DLD1 (cell line): ENCODE measurements around the gene ACCSL.

Experiments used
- in situ Hi-C: cut with HindIII; loops from 2 replicates; pipeline ENCODE4 v1.10.0; 2017; ENCODE audit warnings: low sequenced_read_pairs

ACCSL gene

DNA sequence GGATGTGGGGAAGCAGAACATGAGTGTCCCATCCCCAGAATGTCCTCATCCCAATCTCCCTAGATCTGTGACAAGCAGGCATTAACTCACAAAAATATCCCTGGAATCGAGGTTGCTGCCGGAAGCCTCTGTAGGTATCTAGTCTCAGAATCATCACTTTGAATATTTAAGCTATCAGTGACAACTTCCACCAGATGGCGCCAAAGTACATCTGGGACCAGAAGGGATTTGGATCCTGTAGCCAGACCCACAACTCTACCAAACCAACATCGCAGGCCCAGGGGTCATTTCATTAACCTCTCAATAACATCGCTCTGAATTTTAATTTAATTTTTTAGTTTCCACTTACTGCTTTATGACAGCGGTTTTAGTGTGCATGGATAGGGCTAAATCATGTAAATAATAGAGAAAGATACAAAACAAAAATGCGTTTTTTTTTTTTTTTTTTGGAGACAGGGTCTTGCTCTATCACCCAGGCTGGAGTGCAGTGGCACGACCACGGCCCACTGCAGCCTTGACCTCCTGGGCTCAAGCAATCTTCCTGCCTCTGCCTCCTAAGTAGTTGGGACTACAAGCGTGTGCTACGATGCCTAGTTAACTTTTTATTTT, 46.6 kb downstream of the ACCSL start:
- in situ Hi-C loops = no loop called here

- in situ Hi-C loops = no loop called here
Measured at GRCh38 chr11:44095506-44096359, 48.0 kb downstream of the ACCSL start, which contains the start of gene EXT2. TSS of gene EXT2 (plus strand) at chr11:44095678. CDS start at chr11:44107713, 12,035 bp downstream.

DNA sequence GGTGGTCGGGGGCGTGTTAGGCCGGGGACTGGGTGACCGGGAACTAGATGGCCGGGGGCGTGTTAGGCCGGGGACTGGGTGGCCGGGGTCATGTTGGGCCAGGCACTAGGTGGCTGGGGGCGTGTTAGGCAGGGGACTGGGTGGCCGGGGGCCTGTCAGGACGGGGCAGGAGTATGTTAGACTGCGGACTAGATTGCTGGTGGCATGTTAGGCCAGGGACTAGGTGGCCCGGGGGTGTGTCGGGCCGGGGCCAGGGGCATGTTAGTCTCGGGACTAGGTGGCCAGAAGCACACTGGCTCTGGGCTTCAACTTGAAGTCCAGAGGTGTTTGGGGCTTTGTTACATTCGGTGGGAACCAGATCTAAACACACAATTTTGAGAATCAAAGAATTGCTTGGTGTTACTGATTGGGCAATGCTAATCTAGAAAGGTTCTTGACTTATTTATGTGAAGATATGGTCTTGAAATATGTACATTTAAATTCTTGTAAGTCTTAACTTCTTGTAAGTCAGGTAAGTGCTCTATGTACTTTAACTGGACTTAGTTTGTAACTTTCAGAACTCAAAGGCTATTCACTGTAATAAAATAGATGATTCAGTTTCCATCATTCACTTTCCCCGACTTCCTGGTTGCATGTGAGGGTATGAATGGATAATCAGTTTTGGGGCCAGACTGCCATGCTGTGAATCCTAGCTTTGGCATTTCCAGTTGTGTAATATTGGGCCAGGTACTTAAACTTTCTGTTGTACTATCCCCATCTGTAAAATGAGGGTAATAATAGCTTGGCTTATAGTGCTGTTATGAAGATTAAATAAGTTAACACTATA, 48.8 kb downstream of the ACCSL start:
- in situ Hi-C loops = no loop called here

DNA sequence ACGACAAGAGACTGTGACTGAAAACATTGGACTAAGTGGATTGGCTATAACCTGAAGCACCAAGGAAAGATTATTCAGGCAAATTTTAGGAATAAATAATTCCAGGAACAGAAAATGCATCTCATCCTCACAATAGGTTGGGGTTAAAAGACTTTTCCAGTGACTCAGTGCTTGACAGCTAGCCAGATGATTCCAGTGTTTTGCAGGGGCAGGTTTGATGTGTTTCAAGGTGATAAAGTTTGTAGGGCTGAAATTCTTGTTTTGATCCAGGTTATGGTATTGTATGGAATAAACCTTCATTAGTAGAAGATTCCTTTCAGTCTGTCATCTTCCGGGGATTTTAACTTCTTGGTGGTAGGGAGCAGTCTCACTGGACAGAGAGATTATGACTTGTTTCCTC, 50.0 kb downstream of the ACCSL start:
- in situ Hi-C loops = no loop called here

GRCh38 chr11:44101098-44101497, 53.3 kb downstream of the ACCSL start:
- in situ Hi-C loops = loop anchor here (25.0 kb wide), 1 partner anchor 436 kb away; no protein-coding TSS in a partner anchor

DNA sequence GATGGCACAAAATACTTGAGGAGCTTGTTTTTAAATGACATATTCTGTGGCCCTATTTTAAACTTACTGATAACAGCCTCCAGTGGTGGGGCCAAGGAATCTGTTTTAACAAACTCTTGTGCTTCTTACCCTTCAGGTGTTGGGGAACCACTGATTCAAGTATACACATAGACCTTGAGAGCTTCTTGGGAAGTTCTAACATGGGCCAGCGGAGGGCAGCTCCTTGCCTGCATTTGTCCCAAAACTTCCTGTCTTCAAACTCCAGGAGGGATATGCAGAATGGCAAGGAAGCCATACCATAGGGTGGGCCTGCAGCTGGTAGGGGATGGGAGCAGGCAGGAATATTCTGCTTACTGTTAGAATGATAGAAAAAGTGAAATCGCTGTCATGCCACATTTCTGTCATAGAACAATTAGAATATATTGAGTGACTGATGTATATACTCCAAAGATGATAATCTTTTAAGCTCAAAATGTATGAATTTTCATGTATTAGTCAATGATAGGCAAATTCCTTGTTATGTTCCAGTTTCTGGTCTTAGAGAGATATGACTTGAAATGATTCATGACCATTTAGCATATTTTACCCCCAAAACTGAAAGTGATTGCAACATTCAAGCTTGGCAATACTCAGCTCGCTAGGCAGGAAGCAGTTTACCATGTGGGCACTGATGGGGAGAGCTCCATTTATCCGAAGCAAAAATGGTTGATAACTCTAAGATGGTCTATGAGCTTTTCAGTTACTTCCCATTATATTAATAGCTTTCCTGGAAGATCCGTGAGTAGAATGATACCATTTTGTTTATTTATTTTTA, 56.9 kb downstream of the ACCSL start:
- in situ Hi-C loops = loop anchor here (25.0 kb wide), 1 partner anchor 433 kb away; no protein-coding TSS in a partner anchor

- in situ Hi-C loops = loop anchor here (25.0 kb wide), 1 partner anchor 429 kb away; no protein-coding TSS in a partner anchor
Measured at GRCh38 chr11:44108260-44108659, 60.5 kb downstream of the ACCSL start.
